Neural cell (in vitro differentiated cells): ENCODE measurements around the gene COPG1. TPM values are rescaled to one million over a fixed set of nuclear protein-coding genes. Genes with fewer than 3 reads are reported as not detected.

Experiments used
- polyA plus RNA-seq: library from polyadenylated mRNA; depleted of rRNA; stranded (reverse); fragments of >200 nt; gene quantifications from 2 replicates; pipeline ENCODE4 v1.2.3, GENCODE V29; 2014
- small RNA-seq, 3 experiments: library from RNA; depleted of rRNA; stranded (forward); fragments of <200 nt; gene quantifications; one replicate each; pipeline ENCODE3, GENCODE V24; 2012

Gene COPG1
- polyA plus RNA-seq, 1 donor from 2014 or later, result 75.0 TPM

Small RNA genes within 50 kb of the gene (small RNA-seq; reads per million reads assigned to genes)
- gene MIR6826 (0.08 to 1.6 (median 1.6) reads per million in 3 experiments), gene RPS27P12 (0 reads per million in 3 experiments)

Other genes starting within 250 kb of the COPG1 start
- not detected in 2 replicates for gene EFCC1, start 248.3 kb upstream of the COPG1 start, polyA plus RNA-seq
- gene GP9, start 188.8 kb upstream of the COPG1 start, polyA plus RNA-seq, result not detected in 2 replicates
- gene RAB43, start 127.8 kb upstream of the COPG1 start, polyA plus RNA-seq, result 0.57 TPM in 1 of 2 replicates, not detected in the other
- 23.3 and 24.9 TPM in 2 replicates for gene ISY1, start 88.5 kb upstream of the COPG1 start, polyA plus RNA-seq
- gene CNBP, start 65.7 kb upstream of the COPG1 start, polyA plus RNA-seq, result 278 and 329 TPM in 2 replicates
- 23.0 and 24.9 TPM in 2 replicates for gene HMCES, start 29.3 kb downstream of the COPG1 start, polyA plus RNA-seq
- 0.14 and 0.32 TPM in 2 replicates for gene EFCAB12, start 179.0 kb downstream of the COPG1 start, polyA plus RNA-seq
- 48.9 and 50.0 TPM in 2 replicates for gene MBD4, start 190.3 kb downstream of the COPG1 start, polyA plus RNA-seq
- gene IFT122, start 190.6 kb downstream of the COPG1 start, polyA plus RNA-seq, result 21.6 and 28.3 TPM in 2 replicates